NCI-H446 treated with DMSO at 0.1 percent for 48 hours (cell line): ENCODE results near the gene DDB1.

ENCODE experiments used
- DNase-seq: peaks from one replicate; lab custom pipeline; 2025; lab: John Stamatoyannopoulos, UW

DDB1 gene

GRCh38 chr11:61356706-61357105, 23.8 kb upstream of the DDB1 start:
- no peak for DNase-seq

DNA sequence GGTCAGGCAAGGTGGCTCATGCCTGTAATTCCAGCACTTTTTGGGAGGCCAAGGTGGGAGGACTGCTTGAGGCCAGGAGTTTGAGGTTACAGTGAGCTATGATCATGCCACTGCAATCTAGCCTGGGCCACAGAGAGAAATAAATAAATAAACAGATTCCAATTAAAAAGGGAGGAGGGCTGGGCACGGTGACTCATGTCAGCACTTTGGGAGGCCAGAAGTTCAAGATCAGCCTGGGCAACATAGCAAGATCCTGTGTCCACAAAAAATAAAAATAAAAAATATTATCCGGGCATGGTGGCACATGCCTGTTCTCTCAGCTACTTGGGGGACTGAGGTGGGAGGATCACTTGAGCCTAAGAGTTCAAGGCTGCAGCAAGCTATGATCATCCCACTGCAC, 21.3 kb upstream of the DDB1 start:
- no peak for DNase-seq

DNA sequence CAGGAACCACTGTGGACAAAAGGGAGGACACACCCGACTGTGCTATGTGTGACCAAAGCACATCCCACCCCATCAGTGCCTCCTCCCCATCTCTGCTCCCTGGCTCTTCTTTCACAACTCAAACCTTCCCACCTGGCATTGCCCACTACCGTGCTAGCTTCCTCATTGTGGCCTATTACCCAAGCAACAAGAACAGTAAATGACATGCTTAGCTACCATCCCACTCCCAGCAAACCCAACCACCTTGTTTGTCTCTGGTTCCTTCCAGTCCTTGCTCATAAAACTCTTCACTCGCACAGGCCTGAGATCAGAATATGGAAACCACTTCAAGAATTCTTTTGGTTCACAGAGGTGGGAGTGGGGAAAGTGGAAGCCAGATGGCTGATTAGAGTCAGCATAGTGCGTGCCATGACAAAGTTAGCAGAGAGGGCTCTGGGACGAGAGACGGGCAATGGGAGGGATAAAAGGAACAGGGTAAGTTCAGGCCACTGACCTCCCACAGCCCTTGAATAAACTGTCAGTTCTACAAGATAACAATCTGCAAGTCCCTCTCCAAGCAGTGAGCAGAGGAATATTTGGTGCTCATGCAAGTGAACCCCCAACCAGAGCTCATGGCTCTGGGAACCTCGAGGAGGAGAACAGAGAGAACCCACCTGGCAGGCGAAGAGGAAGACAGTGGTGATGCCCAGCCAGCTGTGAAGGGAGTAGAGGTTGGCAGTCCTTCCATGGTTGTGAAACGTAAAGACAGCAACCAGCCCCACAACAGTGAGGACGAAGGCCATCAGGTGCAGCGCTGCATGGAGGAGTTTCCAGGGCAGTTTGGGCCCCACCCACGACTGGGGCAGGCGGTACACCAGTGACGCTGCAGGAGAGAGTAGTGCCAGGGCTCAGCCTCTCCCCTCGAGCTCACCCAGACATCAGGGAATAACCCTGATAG, 20.5 kb upstream of the DDB1 start:
- no peak for DNase-seq

- no peak for DNase-seq
These were observed 19.1 kb upstream of the DDB1 start for GRCh38 chr11:61352038-61352437.

GRCh38 chr11:61350803-61351202, 17.9 kb upstream of the DDB1 start:
- DNase-seq = no peak

- no peak for DNase-seq
These were observed 17.4 kb upstream of the DDB1 start for GRCh38 chr11:61350336-61350735.

- DNase-seq = no peak
These were observed 17.0 kb upstream of the DDB1 start for GRCh38 chr11:61349916-61350315.

DNA sequence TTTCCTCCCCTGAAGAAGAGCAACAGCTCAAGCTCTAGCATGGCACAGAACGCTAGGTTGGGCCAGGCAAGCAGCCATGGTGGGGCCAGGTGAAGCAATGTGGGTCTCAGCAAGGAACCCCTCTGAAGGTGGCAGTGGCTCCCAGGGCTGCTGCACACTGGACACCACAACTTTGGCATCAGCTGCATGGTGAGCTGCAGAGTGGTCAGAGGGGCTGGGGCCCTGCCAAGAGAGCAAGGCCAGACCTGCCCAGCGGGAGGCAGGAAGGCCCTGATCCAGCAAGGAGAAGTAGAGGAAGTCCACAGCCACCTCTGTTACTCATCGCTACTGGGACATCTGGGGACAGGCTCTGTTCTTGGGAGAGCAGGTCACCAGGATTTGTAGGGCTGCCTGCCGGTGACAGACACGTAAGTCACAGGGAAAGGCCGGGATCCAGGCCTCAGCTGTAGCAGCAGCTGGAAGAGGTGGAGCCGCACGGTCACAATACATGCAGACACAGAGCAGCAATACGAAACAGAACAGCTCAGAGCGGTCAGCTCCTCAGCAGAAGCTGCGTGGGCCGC, 16.4 kb upstream of the DDB1 start:
- no peak for DNase-seq

DNA sequence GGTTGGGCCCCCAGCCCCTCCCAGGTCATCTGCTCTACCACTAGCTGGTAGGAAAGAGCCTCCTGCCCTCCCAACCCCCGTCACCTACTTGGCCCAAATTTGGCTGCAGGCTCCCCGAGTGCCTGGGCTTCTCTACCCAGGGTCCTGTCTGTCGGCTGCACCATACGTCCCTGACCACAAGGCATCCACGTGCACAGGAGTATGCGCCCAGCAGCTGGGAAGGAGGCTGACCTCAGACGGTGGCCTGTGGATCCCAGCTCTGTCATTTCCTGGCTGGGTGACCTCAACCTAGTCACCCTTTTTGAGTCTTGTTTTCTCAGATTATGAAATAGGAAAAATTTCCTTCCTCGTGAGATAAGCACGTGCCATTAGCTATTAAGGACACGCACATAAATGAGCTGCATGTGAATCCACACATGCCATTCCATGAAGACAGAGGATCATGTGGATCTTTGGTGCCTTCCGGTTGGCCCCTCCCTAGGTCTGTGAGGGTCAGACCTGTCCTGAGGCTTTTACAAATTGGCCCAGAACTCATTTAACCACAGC, 15.1 kb upstream of the DDB1 start:
- no peak for DNase-seq

DNA sequence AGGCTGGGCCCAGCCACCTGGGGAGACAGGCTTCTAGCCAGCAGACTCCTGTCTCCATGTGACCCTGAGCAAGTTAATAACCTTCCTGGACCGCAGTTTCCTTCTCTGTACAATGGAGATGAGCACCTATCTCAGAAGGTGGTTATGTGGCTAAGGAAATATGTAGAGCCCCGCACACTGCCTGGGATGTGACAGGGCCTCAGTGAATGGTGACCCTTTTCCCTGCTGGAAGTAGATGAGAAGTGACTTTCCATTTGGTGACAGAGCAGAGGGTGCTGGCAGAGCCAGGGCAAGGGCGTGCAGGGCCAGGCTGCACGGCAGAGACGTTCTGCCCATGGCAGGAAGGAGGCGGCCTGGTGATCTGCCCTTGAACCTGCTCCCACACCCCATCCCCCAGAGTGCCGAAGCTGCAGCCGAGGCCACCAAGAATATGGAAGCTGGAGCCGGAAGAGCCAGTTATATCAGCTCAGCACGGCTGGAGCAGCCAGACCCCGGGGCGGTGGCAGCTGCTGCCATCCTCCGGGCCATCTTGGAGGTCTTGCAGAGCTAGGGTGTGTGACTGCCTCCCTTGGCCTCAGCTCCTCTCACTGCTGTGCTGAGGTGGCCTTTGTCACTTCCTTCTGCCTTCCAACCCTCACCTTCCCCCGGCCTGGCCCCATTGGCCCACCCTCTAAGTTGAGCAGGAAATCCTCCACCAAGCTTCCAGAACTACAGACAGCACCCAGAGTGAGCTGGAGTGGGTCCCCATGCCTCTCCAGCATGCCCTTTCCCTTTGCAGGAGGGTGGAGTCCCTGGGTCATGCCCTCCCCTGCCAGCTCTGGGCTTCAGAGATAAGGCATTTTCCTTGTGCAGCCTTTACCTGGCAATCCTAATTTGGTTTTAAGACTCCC, 13.3 kb upstream of the DDB1 start:
- no peak for DNase-seq

DNA sequence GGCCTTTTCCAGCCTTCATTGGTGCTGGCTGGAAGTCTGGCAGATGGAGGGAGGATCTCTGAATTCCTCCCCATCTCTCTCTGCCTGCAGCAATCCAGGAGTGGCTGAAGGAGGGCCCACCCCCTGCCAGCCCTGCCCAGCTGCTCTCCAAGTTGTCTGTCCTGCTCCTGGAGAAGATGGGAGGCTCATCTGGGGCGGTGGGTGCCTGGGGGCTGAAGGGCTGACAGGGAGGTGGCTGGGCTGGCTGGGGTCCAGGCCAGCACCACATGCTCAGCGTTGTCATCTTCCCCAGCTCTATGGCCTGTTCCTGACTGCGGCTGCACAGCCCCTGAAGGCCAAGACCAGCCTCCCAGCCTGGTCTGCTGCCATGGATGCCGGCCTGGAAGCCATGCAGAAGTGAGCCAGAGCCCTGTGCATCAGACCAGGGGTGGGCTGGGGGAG, 12.3 kb upstream of the DDB1 start:
- DNase-seq = peak; percentile 15

DNA sequence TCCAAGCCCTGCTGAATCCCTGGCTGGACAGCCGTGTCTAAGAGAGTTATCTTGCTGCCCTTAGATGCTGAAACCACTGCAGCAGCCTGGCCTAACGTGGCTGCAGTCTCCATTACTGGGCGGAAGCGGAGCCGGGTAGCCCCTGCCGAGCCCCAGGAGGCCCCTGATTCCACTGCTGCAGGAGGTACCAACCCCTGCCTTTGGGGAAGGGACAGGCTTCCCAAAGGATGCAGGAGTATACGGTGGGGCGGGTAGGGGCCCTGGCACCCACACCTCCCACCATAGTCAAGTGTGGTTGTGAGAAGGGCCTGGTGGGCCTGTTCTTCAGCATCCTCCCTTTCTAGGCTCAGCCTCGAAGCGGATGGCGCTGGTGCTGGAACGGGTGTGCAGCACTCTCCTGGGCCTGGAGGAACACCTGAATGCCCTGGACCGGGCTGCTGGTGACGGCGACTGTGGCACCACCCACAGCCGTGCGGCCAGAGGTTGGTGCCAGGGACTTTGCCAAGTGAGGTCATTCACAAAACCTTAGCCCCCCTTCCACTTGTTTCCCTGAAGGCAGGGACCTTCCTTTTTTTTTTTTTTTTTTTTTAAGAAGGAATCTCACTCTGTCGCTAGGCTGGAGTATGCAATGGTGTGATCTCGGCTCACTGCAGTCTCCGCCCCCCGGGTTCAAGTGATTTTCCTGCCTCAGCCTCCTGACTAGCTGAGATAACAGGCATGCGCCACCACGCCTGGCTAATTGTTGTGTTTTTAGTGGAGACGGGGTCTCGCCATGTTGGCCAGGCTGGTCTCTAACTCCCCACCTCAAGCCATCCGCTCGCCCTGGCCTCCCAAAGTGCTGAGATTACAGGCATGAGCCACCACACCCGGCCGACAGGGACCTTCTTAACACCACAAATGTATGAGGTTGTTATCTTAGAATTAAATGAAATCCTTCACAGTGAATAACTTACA, 11.2 kb upstream of the DDB1 start:
- DNase-seq = no peak

- DNase-seq = no peak
These were observed 9.4 kb upstream of the DDB1 start for GRCh38 chr11:61342207-61342803.

DNA sequence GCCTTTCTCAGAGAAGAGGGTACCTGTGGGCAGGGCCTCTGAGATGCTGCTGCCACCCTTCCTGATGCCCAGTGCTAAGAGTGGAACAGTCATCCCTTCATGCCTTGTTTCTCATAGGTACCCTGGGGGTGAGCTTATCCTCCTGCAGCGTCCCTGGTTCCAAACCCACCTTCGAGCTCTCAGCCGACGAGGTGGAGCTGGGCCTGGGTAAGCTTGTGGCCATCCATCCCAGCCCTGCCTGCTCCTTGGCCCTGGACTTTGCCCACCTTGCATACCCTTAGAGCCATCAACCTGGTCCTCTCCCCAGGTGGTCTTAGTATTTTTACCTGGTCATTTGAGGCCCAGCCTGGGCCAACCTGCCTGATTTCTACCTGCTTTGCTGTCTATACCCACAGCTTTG, 8.8 kb upstream of the DDB1 start:
- no peak for DNase-seq

- DNase-seq = no peak
These were observed 8.1 kb upstream of the DDB1 start for GRCh38 chr11:61340979-61341378.

DNA sequence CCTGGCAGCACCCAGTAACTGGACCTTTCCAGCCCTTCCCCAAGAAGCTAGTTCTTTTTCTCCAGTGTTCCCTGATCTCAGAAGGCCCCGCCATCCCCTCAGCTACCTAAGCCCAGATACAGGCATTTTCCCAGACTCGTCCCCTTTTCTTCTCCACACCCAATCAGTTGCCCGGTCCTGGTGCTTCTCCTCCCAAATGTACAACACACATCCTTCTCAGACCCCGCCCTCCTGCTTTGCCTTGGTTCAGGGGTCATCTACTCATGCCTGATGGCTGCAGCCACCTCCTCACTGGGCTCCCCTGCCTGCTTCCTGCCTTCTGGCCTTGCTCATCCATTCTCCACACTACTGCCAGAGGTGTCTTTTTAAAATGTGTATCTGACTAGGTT, 6.6 kb upstream of the DDB1 start:
- DNase-seq = no peak

GRCh38 chr11:61338783-61339489, 6.0 kb upstream of the DDB1 start:
- DNase-seq = no peak

GRCh38 chr11:61337706-61338470, 5.0 kb upstream of the DDB1 start:
- no peak for DNase-seq
